Measurements from ENCODE around the gene TRPV4. TPM values are rescaled to one million over a fixed set of nuclear protein-coding genes. Genes with fewer than 3 reads are reported as not detected.

TRPV4 gene
- total and polyA plus RNA-seq, 4 donors = 1.9 to 6.5 (median 2.2) TPM

DNA sequence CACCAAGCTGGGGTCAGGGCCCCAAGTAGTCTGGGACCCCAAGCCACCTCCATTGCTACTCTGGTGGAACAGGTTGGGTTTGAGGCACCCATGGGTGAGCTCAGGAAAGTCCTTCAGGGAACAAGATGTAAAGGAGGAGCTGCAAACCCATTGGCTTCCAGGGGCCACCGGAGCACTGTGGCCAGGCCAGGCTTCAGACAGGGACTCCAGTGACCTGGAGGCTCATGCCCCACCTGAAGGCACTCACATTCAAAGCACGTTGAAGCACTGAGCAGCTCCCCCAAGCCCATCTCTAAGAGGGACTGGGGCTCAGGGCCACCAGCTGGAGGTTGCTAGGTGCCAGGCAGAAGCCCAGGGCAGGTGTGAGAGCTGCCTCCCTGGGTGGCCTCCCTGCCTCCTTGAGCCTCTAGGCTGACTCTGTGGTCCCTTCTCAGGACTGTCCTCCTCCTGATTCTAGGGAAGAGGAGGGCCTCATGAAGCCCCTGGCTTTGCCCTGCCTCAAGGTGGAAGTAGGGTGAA is 70.5 kb downstream of the TRPV4 start:
- Histone ChIP-seq H3K9me3 (ENCODE audit: control insufficient read depth in 4 of 4, insufficient read depth in 3 of 4, low read length in 3 of 4) (peaks cover 0 to 9% (median 2%) of the 10 kb centered on the region in 4 donors), H3K27me3 (ENCODE audit: control insufficient read depth in 3 of 3, insufficient read depth in 3 of 3, low read length in 2 of 3) (no peaks in the 10 kb centered on the region), H3K4me1 (ENCODE audit: control insufficient read depth in 5 of 5, insufficient read depth in 5 of 5, low read length in 5 of 5) (peaks cover 0 to 25% (median 15%) of the 10 kb centered on the region in 5 donors), H3K4me3 (no peak overlapping the region), H3K36me3 (ENCODE audit: control insufficient read depth in 4 of 4, insufficient read depth in 4 of 4, low read length in 4 of 4) (peaks cover 0 to 6% (median 0%) of the 10 kb centered on the region in 4 donors), H3K9ac (ENCODE audit: insufficient read depth in 1 of 2, low read length in 2 of 2) (no peak overlapping the region), H3K27ac (ENCODE audit: low read depth in 1 of 2, low read length in 1 of 2) (peak overlapping the region in 1 of 2 donors; percentile 17)
- peak in 1 of 3 donors; percentile 11 for DNase-seq
- WGBS, 2 donors = 56 to 68% methylated on average over 2 of the region's 2 CpGs
- no peak for ATAC-seq (ENCODE audit: insufficient read depth, low FRiP score)
- TF ChIP-seq, protein P1, sequence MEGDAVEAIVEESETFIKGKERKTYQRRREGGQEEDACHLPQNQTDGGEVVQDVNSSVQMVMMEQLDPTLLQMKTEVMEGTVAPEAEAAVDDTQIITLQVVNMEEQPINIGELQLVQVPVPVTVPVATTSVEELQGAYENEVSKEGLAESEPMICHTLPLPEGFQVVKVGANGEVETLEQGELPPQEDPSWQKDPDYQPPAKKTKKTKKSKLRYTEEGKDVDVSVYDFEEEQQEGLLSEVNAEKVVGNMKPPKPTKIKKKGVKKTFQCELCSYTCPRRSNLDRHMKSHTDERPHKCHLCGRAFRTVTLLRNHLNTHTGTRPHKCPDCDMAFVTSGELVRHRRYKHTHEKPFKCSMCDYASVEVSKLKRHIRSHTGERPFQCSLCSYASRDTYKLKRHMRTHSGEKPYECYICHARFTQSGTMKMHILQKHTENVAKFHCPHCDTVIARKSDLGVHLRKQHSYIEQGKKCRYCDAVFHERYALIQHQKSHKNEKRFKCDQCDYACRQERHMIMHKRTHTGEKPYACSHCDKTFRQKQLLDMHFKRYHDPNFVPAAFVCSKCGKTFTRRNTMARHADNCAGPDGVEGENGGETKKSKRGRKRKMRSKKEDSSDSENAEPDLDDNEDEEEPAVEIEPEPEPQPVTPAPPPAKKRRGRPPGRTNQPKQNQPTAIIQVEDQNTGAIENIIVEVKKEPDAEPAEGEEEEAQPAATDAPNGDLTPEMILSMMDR (IDR thresholded peaks at IDR 0.05; ENCODE audit: control extremely low read depth, extremely low read depth) = no peak

DNA sequence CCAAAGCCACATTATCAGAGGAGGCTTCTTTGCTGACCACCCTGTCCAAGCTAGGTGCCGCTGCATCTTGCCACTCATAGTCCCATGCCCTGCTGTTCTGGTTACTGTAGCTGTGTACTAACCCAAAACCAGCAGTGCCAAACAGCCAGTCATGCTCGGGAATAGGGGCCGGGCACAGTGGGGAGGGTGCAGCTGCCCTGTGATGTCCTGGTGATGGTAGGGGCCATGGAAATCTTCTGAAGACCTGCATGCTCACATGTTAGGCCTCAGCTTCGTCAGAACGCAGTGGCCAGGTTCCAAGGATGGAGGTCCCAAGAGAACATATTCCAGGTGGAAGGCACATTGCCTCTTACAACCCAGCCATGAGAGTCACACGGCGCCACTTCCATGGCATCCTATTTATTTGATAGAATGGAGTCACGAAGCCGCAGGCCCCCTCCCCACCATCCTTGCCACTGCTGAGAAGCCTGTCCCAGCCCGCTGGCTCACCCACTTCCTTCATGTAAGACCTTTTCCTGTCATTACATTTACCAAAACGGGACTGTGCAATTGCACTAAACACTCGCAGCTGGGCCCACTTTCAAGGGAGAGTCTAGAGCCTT is 71.0 kb downstream of the TRPV4 start:
- 75 to 80% methylated on average over 12 of the region's 12 CpGs for WGBS, 2 donors
- Histone ChIP-seq H3K9ac (ENCODE audit: insufficient read depth in 1 of 2, low read length in 2 of 2) (no peak overlapping the region), H3K4me1 (ENCODE audit: control insufficient read depth in 5 of 5, insufficient read depth in 5 of 5, low read length in 5 of 5) (peaks cover 0 to 25% (median 15%) of the 10 kb centered on the region in 5 donors), H3K27ac (ENCODE audit: low read depth in 1 of 2, low read length in 1 of 2) (no peak overlapping the region), H3K27me3 (ENCODE audit: control insufficient read depth in 3 of 3, insufficient read depth in 3 of 3, low read length in 2 of 3) (no peaks in the 10 kb centered on the region), H3K36me3 (ENCODE audit: control insufficient read depth in 4 of 4, insufficient read depth in 4 of 4, low read length in 4 of 4) (peaks cover 0 to 6% (median 0%) of the 10 kb centered on the region in 4 donors), H3K9me3 (ENCODE audit: control insufficient read depth in 4 of 4, insufficient read depth in 3 of 4, low read length in 3 of 4) (peaks cover 0 to 9% (median 2%) of the 10 kb centered on the region in 4 donors), H3K4me3 (no peak overlapping the region)
- DNase-seq = peak in 1 of 3 donors; percentile 7
- TF ChIP-seq, protein P1 (IDR thresholded peaks at IDR 0.05; ENCODE audit: control extremely low read depth, extremely low read depth) = no peak
- no peak for ATAC-seq (ENCODE audit: insufficient read depth, low FRiP score)

DNA sequence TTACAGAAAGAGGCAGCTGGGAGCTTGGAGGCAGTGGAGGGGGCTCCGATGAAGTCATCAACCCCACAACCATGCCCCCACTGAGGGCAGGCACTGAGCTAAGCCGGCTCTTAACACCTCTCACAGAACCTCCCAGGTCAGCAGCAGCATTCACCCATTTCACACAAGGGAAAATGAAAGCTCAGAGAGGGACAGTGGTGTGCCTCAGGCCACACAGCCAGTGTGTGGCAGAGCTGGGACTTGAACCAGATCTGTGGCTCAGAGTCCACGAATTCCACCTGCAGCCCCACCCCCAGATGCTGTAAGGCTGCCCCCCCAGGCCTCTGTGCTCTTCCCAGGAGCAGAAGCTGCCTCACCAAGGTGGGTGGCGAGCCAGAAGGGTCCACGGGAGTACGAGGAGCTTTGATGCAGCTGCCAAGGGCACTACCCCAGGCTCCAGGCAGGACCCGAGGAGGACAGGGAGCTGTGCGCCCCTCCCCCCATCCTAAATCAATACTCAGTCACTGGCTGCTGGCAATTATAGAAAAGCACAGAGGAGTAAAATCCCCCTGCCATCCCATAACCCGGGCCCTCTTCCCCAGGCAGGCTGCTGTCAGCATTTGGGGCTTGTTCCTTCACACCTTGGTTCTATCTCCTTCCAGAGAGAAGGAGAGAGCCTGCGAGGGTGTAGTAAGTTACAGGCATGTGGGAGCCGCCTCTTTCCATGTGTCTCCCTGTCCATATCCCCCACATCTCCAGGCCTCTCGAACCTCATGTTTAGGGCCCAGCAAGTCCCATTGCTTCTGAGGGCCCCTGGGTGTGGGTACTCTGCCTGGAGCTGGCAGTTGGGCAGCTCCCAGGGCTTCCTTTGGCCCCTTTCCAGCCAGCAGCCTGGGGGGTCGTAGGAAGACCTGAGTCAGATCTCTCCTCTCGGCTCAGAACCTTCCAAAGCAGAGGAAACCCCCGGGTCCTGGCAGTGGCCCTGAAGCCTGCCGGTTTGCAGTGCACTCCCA is 72.0 kb downstream of the TRPV4 start:
- WGBS, 2 donors = 74 to 77% methylated on average over 16 of the region's 16 CpGs

More for the DNA sequence above, 72.0 kb downstream of the TRPV4 start:
- H3K27ac ChIP-seq (ENCODE audit: low read depth in 1 of 2, low read length in 1 of 2) = no peak overlapping the region
- DNase-seq = peak in 2 of 3 donors; percentile 43 to 52
- no peak for ATAC-seq (ENCODE audit: insufficient read depth, low FRiP score)
- H3K9ac ChIP-seq (ENCODE audit: insufficient read depth in 1 of 2, low read length in 2 of 2) = no peak overlapping the region
- H3K4me3 ChIP-seq = no peak overlapping the region
- H3K27me3 ChIP-seq (ENCODE audit: control insufficient read depth in 3 of 3, insufficient read depth in 3 of 3, low read length in 2 of 3) = no peaks in the 10 kb centered on the region
- peaks cover 0 to 6% (median 0%) of the 10 kb centered on the region in 4 donors for H3K36me3 ChIP-seq (ENCODE audit: control insufficient read depth in 4 of 4, insufficient read depth in 4 of 4, low read length in 4 of 4)
- TF ChIP-seq, protein P1 (IDR thresholded peaks at IDR 0.05; ENCODE audit: control extremely low read depth, extremely low read depth) = no peak
- peaks cover 0 to 9% (median 2%) of the 10 kb centered on the region in 4 donors for H3K9me3 ChIP-seq (ENCODE audit: control insufficient read depth in 4 of 4, insufficient read depth in 3 of 4, low read length in 3 of 4)
- H3K4me1 ChIP-seq (ENCODE audit: control insufficient read depth in 5 of 5, insufficient read depth in 5 of 5, low read length in 5 of 5) = peaks cover 0 to 25% (median 15%) of the 10 kb centered on the region in 5 donors

All from lung (tissue), 12 donors.